BJ (cell line): ENCODE results near the gene SSTR3. TPM values are rescaled to one million over a fixed set of nuclear protein-coding genes. Genes with fewer than 3 reads are reported as not detected.

Source experiments
- CTCF ChIA-PET: fragments of 350-600 bp; formaldehyde crosslinking; extraction: SDS; loops from one replicate; lab custom pipeline; 2021; ENCODE audit warnings: antibody characterized with exemption, inconsistent platforms; lab: Yijun Ruan, JAX
- POLR2A ChIA-PET: fragments of 300-600 bp; sonication (Branson Sonifier 250); formaldehyde crosslinking; extraction: SDS; loops from one replicate; lab custom pipeline; 2021; ENCODE audit warnings: antibody characterized with exemption; lab: Charles Lee
- DNase-seq: peaks from one replicate; pipeline ENCODE4 v3.0.0-alpha.2; 2011; ENCODE audit warnings: low read depth
- H3K27me3 ChIP-seq: 2 replicates; pipeline ENCODE4 v1.6.0; 2011; ENCODE audit warnings: low read length; ENCODE audit not compliant: control insufficient read depth, insufficient read depth
- H3K36me3 ChIP-seq: 2 replicates; pipeline ENCODE4 v1.5.1; 2011; ENCODE audit warnings: low read length; ENCODE audit not compliant: control insufficient read depth, insufficient read depth
- H3K4me3 ChIP-seq: 2 replicates; pipeline ENCODE4 v1.5.1; 2011; ENCODE audit warnings: low read depth, mild to moderate bottlenecking, control low read depth, low read length
- CTCF ChIP-seq: IDR thresholded peaks from 2 replicates; pipeline ENCODE4 v1.5.1; 2011; ENCODE audit warnings: low read depth, mild to moderate bottlenecking, control low read depth, inconsistent platforms, low read length, moderate library complexity; ENCODE audit not compliant: insufficient read depth
- polyA plus RNA-seq: library from polyadenylated mRNA; depleted of rRNA; stranded (reverse); fragments of >200 nt; gene quantifications from 2 replicates; pipeline ENCODE4 v1.2.3, GENCODE V29; 2011

SSTR3 gene
- polyA plus RNA-seq, 1 experiment = not detected

- peak; percentile 78 for TF ChIP-seq CTCF
- H3K36me3 ChIP-seq = no peaks in the 10 kb centered on the region
- DNase-seq = no peak
- POLR2A ChIA-PET = no interaction called here
- no peaks in the 10 kb centered on the region for H3K27me3 ChIP-seq
- CTCF ChIA-PET = interaction anchor here (0.6 to 6.1 kb wide), 54 partner anchors 11 to 598 kb away, joined by 3 to 161 read pairs (median 5); partner anchors contain the start of genes C1QTNF6, IL2RB, KCTD17 and RAC2
- peak overlapping the region; percentile 66 for H3K4me3 ChIP-seq
Observed at GRCh38 chr22:37198258-37199102, 13.8 kb downstream of the SSTR3 start.

DNA sequence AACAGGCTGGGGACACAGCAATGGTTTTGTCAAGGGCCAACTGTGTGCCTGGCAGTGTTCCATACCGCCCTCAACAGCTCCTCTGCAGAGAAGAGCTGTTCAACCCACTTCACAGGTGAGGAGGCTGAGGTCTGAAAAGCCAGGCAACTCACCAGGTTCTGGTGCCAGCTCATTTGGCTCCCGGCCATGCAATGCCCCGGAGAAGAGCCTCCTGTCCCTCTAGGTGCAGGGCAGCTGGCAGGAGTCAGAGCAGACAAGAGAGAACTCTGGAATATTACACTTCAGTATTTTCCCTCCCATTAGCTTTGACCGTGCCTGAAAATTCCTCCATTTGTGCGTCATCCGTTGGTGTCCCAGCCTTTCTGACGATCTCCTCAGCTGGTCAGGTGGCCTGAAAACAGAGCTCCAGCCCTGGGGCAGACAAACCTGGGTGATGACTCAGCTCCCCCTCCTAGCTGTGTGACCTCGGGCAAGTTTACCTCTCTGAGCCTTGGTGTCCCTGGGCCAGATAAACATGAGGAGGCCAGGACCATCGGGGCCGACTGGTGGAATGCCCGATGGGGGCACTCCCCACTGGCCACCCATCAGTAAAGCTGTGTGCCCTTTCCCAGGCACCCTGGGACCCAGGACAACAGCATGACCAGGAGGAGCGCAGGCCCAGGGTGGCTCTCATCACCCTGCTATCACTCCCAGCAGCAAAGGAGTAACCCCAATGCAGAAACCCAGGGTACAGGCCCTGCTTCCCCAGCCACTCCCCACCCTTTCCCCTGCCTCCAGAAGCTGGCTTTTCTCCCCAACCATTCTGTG lies 14.6 kb downstream of the SSTR3 start:
- Histone ChIP-seq H3K36me3 (no peaks in the 10 kb centered on the region), H3K4me3 (no peak overlapping the region), H3K27me3 (no peaks in the 10 kb centered on the region)
- no peak for TF ChIP-seq CTCF
- CTCF ChIA-PET = interaction anchor here (0.7 to 6.1 kb wide), 23 partner anchors 8 to 598 kb away, joined by 3 to 161 read pairs (median 4); partner anchors contain the start of gene C1QTNF6
- DNase-seq = no peak
- POLR2A ChIA-PET = interaction anchor here (0.6 kb wide), 2 partner anchors 75 to 1898 kb away, joined by 4 read pairs; partner anchors contain the start of gene TOM1

DNA sequence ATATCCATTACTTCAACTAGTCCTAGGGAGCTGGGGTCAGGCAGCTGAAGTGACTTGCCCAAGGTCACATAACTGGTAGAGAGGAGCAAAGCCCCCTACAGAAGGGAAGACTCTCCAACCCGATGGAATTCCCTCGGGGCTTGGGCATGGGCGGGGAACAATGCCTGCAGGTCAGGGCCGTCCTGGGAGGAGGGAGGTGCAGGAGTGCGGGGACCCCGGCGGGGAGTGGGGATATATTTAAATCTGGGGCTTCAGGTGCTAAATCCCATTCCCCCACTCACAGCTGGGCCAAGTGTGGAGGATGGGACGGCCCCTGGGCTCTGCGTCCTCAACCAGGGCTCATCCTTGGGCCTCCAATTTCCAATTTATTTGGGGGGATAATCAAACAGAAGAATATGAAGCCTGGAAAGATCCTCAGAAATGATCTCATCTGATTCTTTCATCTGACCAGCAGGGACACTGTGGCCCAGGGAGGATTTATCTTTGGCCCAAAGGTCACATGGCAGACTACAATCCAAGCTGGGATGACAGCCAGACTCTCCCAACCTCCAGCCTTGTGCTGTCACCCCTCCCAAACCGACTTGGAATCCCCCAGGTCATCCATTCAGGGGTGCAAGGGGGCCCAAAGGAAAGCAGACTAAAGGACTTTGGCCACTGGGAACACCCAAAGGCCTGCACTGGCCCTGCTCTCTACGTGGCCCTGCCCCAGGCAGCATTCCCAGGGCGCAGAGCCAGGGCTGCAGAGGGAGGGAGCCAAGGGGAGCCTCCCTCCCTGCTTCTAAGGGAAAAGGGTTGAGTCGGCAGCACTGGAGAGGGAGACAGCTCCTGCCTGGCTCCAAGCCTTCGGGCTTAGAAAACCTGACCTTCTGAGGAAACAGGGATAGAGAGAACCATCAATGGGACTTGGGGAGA lies 15.5 kb downstream of the SSTR3 start:
- peak; percentile 29 for TF ChIP-seq CTCF
- H3K27me3 ChIP-seq = no peaks in the 10 kb centered on the region
- ChIA-PET POLR2A (interaction anchor here (0.6 kb wide), 2 partner anchors 74 to 1897 kb away, joined by 4 read pairs; partner anchors contain the start of gene TOM1), CTCF (interaction anchor here (0.7 to 6.1 kb wide), 22 partner anchors 9 to 154 kb away, joined by 3 to 161 read pairs (median 4); partner anchors contain the start of gene C1QTNF6)
- no peak overlapping the region for H3K4me3 ChIP-seq
- H3K36me3 ChIP-seq = no peaks in the 10 kb centered on the region
- DNase-seq = peak; percentile 61

- ChIA-PET CTCF (interaction anchor here (1.1 to 6.1 kb wide), 5 partner anchors 8 to 153 kb away, joined by 3 to 161 read pairs (median 11); partner anchors contain the start of gene C1QTNF6), POLR2A (no interaction called here)
Observed at GRCh38 chr22:37195921-37196320, 16.4 kb downstream of the SSTR3 start.

More at GRCh38 chr22:37195921-37196320, 16.4 kb downstream of the SSTR3 start:
- no peak for DNase-seq
- H3K4me3 ChIP-seq = no peak overlapping the region
- TF ChIP-seq CTCF = no peak
- no peaks in the 10 kb centered on the region for H3K27me3 ChIP-seq
- H3K36me3 ChIP-seq = no peaks in the 10 kb centered on the region
